IMR-90 (cell line): Measurements from ENCODE around the gene ACP2. TPM values are rescaled to one million over a fixed set of nuclear protein-coding genes. Genes with fewer than 3 reads are reported as not detected.

Experiments used
- ATAC-seq: fragments of 200-7000 bp; cut with Tn5 transposase; 2 replicates; pipeline ENCODE4 v1.9.1; 2020; ENCODE audit warnings: low read depth, mild to moderate bottlenecking, moderate library complexity
- BruUV-seq: library from RNA; stranded (reverse); fragments of 400-500 nt; replicated peaks from 2 replicates; lab custom pipeline; 2021; lab: Mats Ljungman, UMichigan
- CTCF ChIA-PET: fragments of 300-600 bp; formaldehyde crosslinking; extraction: SDS; loops from one replicate; lab custom pipeline; 2021; ENCODE audit warnings: antibody characterized with exemption; lab: Yijun Ruan, JAX
- POLR2A ChIA-PET: fragments of 300-600 bp; sonication (Branson Sonifier 250); formaldehyde crosslinking; loops from one replicate; lab custom pipeline; 2022; ENCODE audit warnings: antibody characterized with exemption; ENCODE audit not compliant: unreplicated experiment; lab: Charles Lee
- DNase-seq: peaks from one replicate; pipeline ENCODE4 v3.0.0; 2013
- H2AFZ ChIP-seq: replicated peaks from 2 replicates; pipeline ENCODE3; 2013; ENCODE audit warnings: low read length, mild to moderate bottlenecking; ENCODE audit not compliant: poor library complexity
- H2AK5ac ChIP-seq: 2 replicates; pipeline ENCODE4 v1.6.1; 2013; ENCODE audit warnings: low read depth, low read length, inconsistent platforms
- H2AK9ac ChIP-seq: replicated peaks from 2 replicates; pipeline ENCODE3; 2013; ENCODE audit warnings: mild to moderate bottlenecking, low read depth, low read length, moderate library complexity; ENCODE audit not compliant: poor library complexity
- H2BK120ac ChIP-seq: 2 replicates; pipeline ENCODE4 v1.6.1; 2013; ENCODE audit warnings: low read depth, low read length, inconsistent platforms
- H2BK15ac ChIP-seq: 3 replicates; pipeline ENCODE4 v1.6.1; 2013; ENCODE audit warnings: low read depth, low read length, inconsistent platforms
- H2BK20ac ChIP-seq: 2 replicates; pipeline ENCODE4 v1.6.1; 2013; ENCODE audit warnings: low read depth, mild to moderate bottlenecking, inconsistent platforms, low read length, moderate library complexity
- H2BK5ac ChIP-seq: 2 replicates; pipeline ENCODE4 v1.6.1; 2013; ENCODE audit warnings: mild to moderate bottlenecking, low read depth, low read length, inconsistent platforms; ENCODE audit not compliant: poor library complexity, severe bottlenecking
- H3K14ac ChIP-seq: replicated peaks from 2 replicates; pipeline ENCODE4 v1.6.1; 2013; ENCODE audit warnings: low read depth, low read length, inconsistent platforms
- H3K18ac ChIP-seq: 2 replicates; pipeline ENCODE4 v1.6.1; 2013; ENCODE audit warnings: low read depth, low read length, control low read depth
- H3K23ac ChIP-seq: 2 replicates; pipeline ENCODE4 v1.6.1; 2013; ENCODE audit warnings: low read depth, low read length, inconsistent platforms
- H3K27ac ChIP-seq: 2 replicates; pipeline ENCODE4 v1.5.1; 2013; ENCODE audit warnings: mild to moderate bottlenecking, control low read depth, low read length; ENCODE audit not compliant: insufficient read depth
- H3K27me3 ChIP-seq: 2 replicates; pipeline ENCODE4 v1.6.1; 2013; ENCODE audit warnings: low read length; ENCODE audit not compliant: control insufficient read depth, insufficient read depth
- H3K36me3 ChIP-seq: 2 replicates; pipeline ENCODE4 v1.6.1; 2013; ENCODE audit warnings: low read length, mixed read lengths; ENCODE audit not compliant: control insufficient read depth, insufficient read depth
- H3K4ac ChIP-seq: 2 replicates; pipeline ENCODE4 v1.6.1; 2013; ENCODE audit warnings: low read depth, low read length, inconsistent platforms
- H3K4me1 ChIP-seq: 2 replicates; pipeline ENCODE4 v1.6.1; 2013; ENCODE audit warnings: low read length, mixed read lengths; ENCODE audit not compliant: control insufficient read depth, insufficient read depth
- H3K4me2 ChIP-seq: 2 replicates; pipeline ENCODE4 v1.6.1; 2013; ENCODE audit warnings: low read depth, mild to moderate bottlenecking, control low read depth, low read length, moderate library complexity
- H3K4me3 ChIP-seq: 2 replicates; pipeline ENCODE4 v1.5.1; 2013; ENCODE audit warnings: low read depth, mild to moderate bottlenecking, control low read depth, low read length, moderate library complexity; ENCODE audit not compliant: insufficient read depth
- H3K56ac ChIP-seq: 2 replicates; pipeline ENCODE4 v1.6.1; 2013; ENCODE audit warnings: low read length, inconsistent platforms; ENCODE audit not compliant: insufficient read depth; ENCODE audit errors: extremely low read depth
- H3K79me1 ChIP-seq, 2 experiments: 2 replicates each; pipeline ENCODE4 v1.6.1; 2013; ENCODE audit warnings: low read length in 2 of 2, inconsistent platforms in 1 of 2, low read depth in 1 of 2
- H3K9ac ChIP-seq: 2 replicates; pipeline ENCODE4 v1.6.1; 2013; ENCODE audit warnings: low read depth, low read length, control low read depth
- H3K9me1 ChIP-seq: 2 replicates; pipeline ENCODE4 v1.6.1; 2013; ENCODE audit warnings: low read length, inconsistent platforms; ENCODE audit not compliant: insufficient read depth
- H3K9me3 ChIP-seq: 2 replicates; pipeline ENCODE4 v1.6.1; 2013; ENCODE audit warnings: low read length; ENCODE audit not compliant: control insufficient read depth, insufficient read depth
- H4K20me1 ChIP-seq: 2 replicates; pipeline ENCODE4 v1.6.1; 2013; ENCODE audit warnings: low read length, inconsistent platforms; ENCODE audit not compliant: insufficient read depth
- H4K5ac ChIP-seq: 2 replicates; pipeline ENCODE4 v1.6.1; 2013; ENCODE audit warnings: mild to moderate bottlenecking, low read depth, low read length, control low read depth
- H4K8ac ChIP-seq, 2 experiments: 2 replicates each; pipeline ENCODE4 v1.6.1; 2013; ENCODE audit warnings: low read depth in 2 of 2, low read length in 2 of 2, control low read depth in 1 of 2, inconsistent platforms in 1 of 2
- H4K91ac ChIP-seq: 2 replicates; pipeline ENCODE4 v1.6.1; 2013; ENCODE audit warnings: low read depth, low read length, inconsistent platforms; ENCODE audit not compliant: insufficient read depth
- CEBPB ChIP-seq: IDR thresholded peaks from 2 replicates; pipeline ENCODE4 v1.6.1; 2012; ENCODE audit warnings: low read depth, low read length, improper control_type of control experiment
- CTCF ChIP-seq: conservative IDR thresholded peaks from 2 replicates; pipeline ENCODE4 v1.5.1; 2012; ENCODE audit warnings: mild to moderate bottlenecking, low read depth, low read length, improper control_type of control experiment
- ELK1 ChIP-seq: fragments of 150-350 bp; IDR thresholded peaks from 2 replicates; pipeline ENCODE4 v1.6.1; 2016; ENCODE audit warnings: low read depth, mild to moderate bottlenecking, low read length, moderate library complexity, borderline replicate concordance
- FOS ChIP-seq: fragments of 150-350 bp; IDR thresholded peaks from 2 replicates; pipeline ENCODE4 v1.6.1; 2016; ENCODE audit warnings: low read depth, low read length
- MAFK ChIP-seq: IDR thresholded peaks from 2 replicates; pipeline ENCODE4 v1.6.1; 2012; ENCODE audit warnings: low read depth, low read length, improper control_type of control experiment
- MXI1 ChIP-seq: IDR thresholded peaks from 2 replicates; pipeline ENCODE4 v1.6.1; 2012; ENCODE audit warnings: low read depth, mild to moderate bottlenecking, low read length, moderate library complexity, borderline replicate concordance
- RCOR1 ChIP-seq: IDR thresholded peaks from 2 replicates; pipeline ENCODE4 v1.6.1; 2012; ENCODE audit warnings: mild to moderate bottlenecking, low read length, improper control_type of control experiment; ENCODE audit not compliant: insufficient replicate concordance
- RFX5 ChIP-seq: IDR thresholded peaks from 2 replicates; pipeline ENCODE4 v1.8.0; 2012; ENCODE audit warnings: low read depth, mild to moderate bottlenecking, low read length, moderate library complexity
- SMC3 ChIP-seq: fragments of 150-350 bp; IDR thresholded peaks from 2 replicates; pipeline ENCODE4 v1.6.1; 2016; ENCODE audit warnings: low read depth, mild to moderate bottlenecking, antibody characterized with exemption, low read length, moderate library complexity
- WGBS, 2 experiments: methylation state at CpG; one replicate each; pipeline versions ENCODE4 v1.1.5 to v1.1.7; 2013; ENCODE audit warnings: missing lambda C conversion rate in 2 of 2; ENCODE audit not compliant: insufficient read length in 1 of 2; ENCODE audit errors: extremely low coverage in 2 of 2; 5-methylcytosine and 5-hydroxymethylcytosine counted together
- dilution Hi-C: fragments of 300-500 bp; cut with HindIII; formaldehyde crosslinking; loops from one replicate; pipeline ENCODE4 v1.14.3; 2018; ENCODE audit warnings: low sequenced_read_pairs; ENCODE audit not compliant: unreplicated experiment
- in situ Hi-C: fragments of 300-500 bp; cut with MboI; formaldehyde crosslinking; loops from 3 replicates; pipeline ENCODE4 v1.14.3; 2019; ENCODE audit warnings: low sequenced_read_pairs, inconsistent platforms, mixed read lengths
- intact Hi-C: fragments of 100-400 bp; cut with micrococcal nuclease; formaldehyde crosslinking; loops from 2 replicates; pipeline ENCODE4 v1.10.0; 2022
- polyA plus RNA-seq, 3 experiments: library from polyadenylated mRNA; depleted of rRNA; stranded (reverse); fragments of >200 nt; gene quantifications; 2 replicates each; pipeline ENCODE4 v1.2.3, GENCODE V29; 2012; ENCODE audit warnings: low replicate concordance in 1 of 3
- total RNA-seq: library from RNA; depleted of rRNA; stranded (reverse); fragments of >200 nt; gene quantifications from 2 replicates; pipeline ENCODE4 v1.2.3, GENCODE V29; 2012

Gene ACP2
- total and polyA plus RNA-seq, 2 of the 4 experiments (the other 2 are of a cell fraction): 17.7 to 23.6 TPM

GRCh38 chr11:47257177-47257516 lies 8.5 kb upstream of the ACP2 start (continued):
- TF ChIP-seq CTCF (no peak), FOS (no peak), CEBPB (no peak), MXI1 (no peak)

- Histone ChIP-seq H4K91ac (no peak overlapping the region), H3K36me3 (peaks cover 2% of the 10 kb centered on the region; the same call in 1 of the 2 replicates), H3K4ac (no peak overlapping the region), H2BK15ac (no peak overlapping the region), H3K23ac (no peak overlapping the region), H3K4me3 (no peak overlapping the region), H2BK120ac (no peak overlapping the region), H3K9ac (no peak overlapping the region), H2AK9ac (no peak overlapping the region), H3K27me3 (no peaks in the 10 kb centered on the region), H3K9me3 (no peaks in the 10 kb centered on the region), H3K56ac (no peak overlapping the region), H3K4me2 (no peak overlapping the region), H4K20me1 (no peaks in the 10 kb centered on the region), H3K9me1 (peaks cover 11% of the 10 kb centered on the region), H2BK5ac (no peak overlapping the region), H3K27ac (no peak overlapping the region), H4K8ac (no peak overlapping the region; a peak in 1 of 4 replicates), H3K4me1 (peaks cover 24% of the 10 kb centered on the region), H3K18ac (no peak overlapping the region), H3K14ac (no peak overlapping the region), H4K5ac (no peak overlapping the region), H2AFZ (no peak overlapping the region), H2AK5ac (no peak overlapping the region), H3K79me1 (peaks cover 5 to 34% of the 10 kb centered on the region in 2 experiments; a peak in 3 of 4 replicates), H2BK20ac (no peak overlapping the region; the same call in 1 of the 2 replicates)
- intact Hi-C loops: loop anchor here (5.0 kb wide), 1 partner anchor 151 kb away; the partner anchor contains the start of gene SLC39A13
- dilution Hi-C loops: no loop called here
- in situ Hi-C loops: no loop called here
- no peak for ATAC-seq
- ChIA-PET POLR2A (no interaction called here), CTCF (interaction anchor here (1.4 kb wide), 1 partner anchor 24 kb away, joined by 3 read pairs; no protein-coding TSS in a partner anchor)
- 80% methylated on average over 1 of the region's 6 CpGs; no CpG with 5 or more reads in 1 of the 2 experiments for WGBS, 2 experiments
- no TSS peak for BruUV-seq
- no peak for DNase-seq
- TF ChIP-seq CTCF (no peak), FOS (no peak), RFX5 (no peak), ELK1 (no peak), MAFK (no peak), RCOR1 (no peak), SMC3 (no peak), CEBPB (no peak)
Measured at GRCh38 chr11:47256374-47256773, 7.8 kb upstream of the ACP2 start.
